GM18502 (cell line): Measurements from ENCODE around the gene NUP85.
A peak's percentile ranks its signal among the peaks of the same experiment; 100 is the strongest.
"Not testable (repeated sequence)": the region's sequence is repeated elsewhere in the genome, so short reads cannot be mapped to it uniquely, and the experiment has no call there.

Experiments
- ATAC-seq: cut with Tn5 transposase; IDR thresholded peaks from one replicate; pipeline ENCODE4 v1.9.1; 2021; ENCODE audit warnings: mild to moderate bottlenecking; ENCODE audit not compliant: unreplicated experiment, poor library complexity

The NUP85 gene

GRCh38 chr17:75240394-75241142, 35.1 kb downstream of the NUP85 start:
- no peak for ATAC-seq

GRCh38 chr17:75241143-75241430, 35.6 kb downstream of the NUP85 start:
- no peak for ATAC-seq

GRCh38 chr17:75241502-75241901, 36.0 kb downstream of the NUP85 start:
- no peak for ATAC-seq

- ATAC-seq = no peak
These were observed 36.5 kb downstream of the NUP85 start for GRCh38 chr17:75241996-75242460.

DNA sequence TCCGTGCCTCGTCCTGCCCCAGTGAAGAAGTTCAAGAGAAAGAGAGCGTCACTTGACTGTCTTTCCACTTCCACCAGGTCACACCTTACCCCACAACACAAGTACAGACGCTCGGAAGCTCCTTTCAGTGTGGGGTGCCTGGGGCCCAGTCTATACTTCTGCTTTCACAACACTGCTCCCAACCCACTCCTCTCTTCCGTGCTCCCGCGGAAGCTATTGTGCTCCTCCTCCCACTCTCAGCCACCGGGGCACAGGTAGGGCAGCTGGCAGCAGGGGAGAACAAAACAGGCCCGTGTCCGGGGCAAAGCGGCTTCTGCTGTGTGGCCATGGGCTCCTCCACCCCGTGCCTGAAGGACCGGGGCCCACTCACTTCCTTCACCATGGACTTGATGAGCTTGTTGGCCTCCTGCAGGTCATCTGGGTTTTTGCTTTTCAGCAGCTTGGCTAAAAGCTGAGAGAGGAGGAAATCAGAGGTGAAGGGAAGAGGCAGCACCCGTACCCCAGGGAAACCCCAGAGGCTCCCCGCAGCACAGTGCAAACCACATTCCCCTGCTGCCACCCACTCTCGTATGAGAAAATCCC, 37.1 kb downstream of the NUP85 start:
- no peak for ATAC-seq

DNA sequence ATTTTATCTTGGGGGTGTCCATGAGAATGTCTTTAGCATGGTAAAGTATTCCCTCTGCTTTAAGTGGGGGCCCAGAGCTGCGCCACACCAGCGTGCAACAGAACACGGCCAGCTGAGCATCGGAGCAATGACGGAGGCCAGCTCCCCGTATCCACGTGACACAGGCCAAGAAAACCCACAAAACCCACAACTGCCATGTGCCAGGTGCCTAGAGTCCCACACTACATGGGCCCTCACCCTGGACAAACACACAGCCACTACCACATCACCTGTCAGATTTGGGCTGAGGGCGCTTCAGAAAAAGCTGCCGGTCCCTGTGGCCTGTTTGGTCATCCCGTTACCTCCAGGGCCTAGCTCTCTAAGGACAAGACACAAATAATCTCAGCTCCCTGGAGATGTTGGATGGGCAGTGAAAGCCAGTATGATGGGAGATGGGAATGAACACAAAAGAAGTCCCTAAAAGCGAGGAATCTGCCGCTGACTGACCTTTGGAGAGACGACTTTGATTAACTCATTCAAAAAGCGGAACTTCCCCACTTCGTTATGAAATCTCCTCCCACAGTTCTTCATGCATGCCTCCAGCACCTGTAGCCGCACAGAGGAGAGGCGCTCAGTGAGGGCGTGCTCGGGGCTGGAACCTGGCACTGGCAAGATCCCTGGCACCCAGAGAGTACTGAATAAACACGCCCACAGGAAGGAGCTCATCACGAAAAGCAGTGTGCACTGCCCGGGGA, 38.8 kb downstream of the NUP85 start:
- ATAC-seq = no peak

GRCh38 chr17:75245011-75245410, 39.5 kb downstream of the NUP85 start:
- no peak for ATAC-seq

GRCh38 chr17:75246404-75246803, 40.9 kb downstream of the NUP85 start:
- no peak for ATAC-seq

DNA sequence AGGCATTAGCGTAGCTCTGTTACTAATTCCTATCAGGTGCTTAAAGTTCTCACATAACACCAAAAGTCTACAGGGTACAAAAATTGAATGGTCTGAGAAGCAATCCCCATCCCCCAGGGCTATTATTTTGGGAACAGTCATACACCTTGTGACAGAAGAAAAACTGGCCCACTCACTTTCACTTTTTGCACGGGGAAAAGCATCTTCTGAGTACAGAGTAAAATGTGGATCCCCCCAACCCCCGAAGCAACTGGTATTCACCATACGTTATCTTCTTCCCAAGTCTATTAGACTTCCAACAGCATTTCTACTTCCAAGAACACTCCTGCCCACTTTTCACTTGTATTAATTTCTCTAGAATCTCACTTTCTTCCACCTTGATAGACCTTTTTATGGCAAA, 44.1 kb downstream of the NUP85 start:
- no peak for ATAC-seq

DNA sequence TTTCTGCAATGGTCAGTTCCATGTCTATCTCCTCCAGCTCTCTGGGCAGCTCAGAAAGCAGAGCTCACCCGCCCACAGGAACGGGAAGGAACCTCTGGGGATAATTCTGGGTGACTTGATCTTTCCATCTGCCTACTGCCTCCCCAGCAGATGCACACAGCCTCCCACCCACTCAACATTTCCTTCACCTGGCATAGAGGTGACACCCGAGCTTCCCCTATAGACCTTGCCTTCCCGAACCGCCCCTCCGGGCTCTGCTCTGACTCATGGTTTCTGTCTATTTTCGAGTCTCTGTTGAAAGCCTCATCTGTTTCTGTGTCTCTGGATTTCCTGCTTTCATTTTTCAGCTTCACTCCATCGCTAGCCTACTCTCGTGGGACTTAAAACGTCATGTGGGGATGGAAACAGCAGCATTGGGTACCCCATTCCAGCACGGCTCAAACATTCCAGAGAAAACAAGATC, 44.6 kb downstream of the NUP85 start:
- peak; percentile 88 for ATAC-seq

GRCh38 chr17:75252039-75252816, 46.7 kb downstream of the NUP85 start:
- no peak for ATAC-seq

GRCh38 chr17:75255954-75256698, 50.6 kb downstream of the NUP85 start:
- not testable (repeated sequence) for ATAC-seq

DNA sequence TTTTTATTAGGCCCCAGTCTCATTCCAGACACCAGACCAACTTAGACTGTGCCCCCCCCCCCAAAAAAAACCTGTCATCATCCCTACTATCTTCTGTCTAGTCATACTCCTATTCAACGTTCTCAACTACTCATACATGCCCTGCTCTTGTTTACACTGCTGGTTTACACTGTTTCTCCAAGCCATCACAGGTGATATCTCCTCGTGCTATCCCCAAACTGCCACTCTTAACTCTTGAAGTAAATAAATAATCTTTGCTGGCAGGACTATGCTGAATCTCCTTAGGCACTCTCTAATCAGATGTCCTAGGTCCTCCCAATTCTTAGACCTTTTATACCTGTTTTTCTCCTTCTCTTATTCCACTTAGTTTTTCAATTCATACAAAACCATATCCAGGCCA, 51.7 kb downstream of the NUP85 start:
- not testable (repeated sequence) for ATAC-seq

DNA sequence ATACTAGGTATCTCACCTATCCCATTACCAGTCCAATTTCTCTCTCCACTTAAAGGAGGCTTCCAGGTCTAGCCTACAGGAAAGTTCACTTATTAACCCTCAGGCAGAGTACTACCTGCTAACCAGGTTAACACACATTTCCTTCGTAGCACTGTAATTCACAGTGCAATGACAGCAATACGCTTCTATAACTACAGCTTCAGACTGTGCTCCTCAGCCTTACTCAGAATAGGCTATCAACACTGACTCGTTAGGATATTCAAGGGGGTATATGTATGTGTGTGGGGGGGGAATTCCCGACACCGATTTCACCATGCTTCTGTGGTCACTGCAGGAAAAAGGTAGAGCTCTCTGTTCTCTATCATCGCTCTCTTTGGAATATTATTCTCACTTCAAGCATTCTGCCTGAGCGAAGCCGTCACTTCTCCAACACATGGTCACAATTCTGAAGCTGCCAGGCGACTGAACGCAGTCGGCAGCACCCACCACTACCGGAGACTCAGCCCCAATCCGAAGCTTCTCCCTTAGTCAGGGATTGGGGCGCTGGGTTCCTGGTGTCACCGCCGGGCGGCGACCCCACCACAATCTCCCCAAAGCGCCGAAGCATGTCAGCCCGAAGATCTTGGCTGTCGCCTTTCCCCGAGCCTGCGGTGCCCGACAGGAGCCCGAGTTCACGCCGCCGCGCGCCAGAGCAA, 55.3 kb downstream of the NUP85 start:
- ATAC-seq = peak; percentile 24

GRCh38 chr17:75261336-75262111, 56.0 kb downstream of the NUP85 start, which contains the start of the genes GGA3 and MRPS7:
TSS of gene GGA3 (minus strand) at chr17:75261606. CDS start at chr17:75261587, 19 bp downstream.
TSS of gene MRPS7 (plus strand) at chr17:75261879. CDS start at chr17:75261901, 22 bp downstream.
- ATAC-seq = peak; percentile 85

GRCh38 chr17:75262112-75262606, 56.7 kb downstream of the NUP85 start:
- no peak for ATAC-seq

- ATAC-seq = no peak
These were observed 57.6 kb downstream of the NUP85 start for GRCh38 chr17:75263055-75263454.

DNA sequence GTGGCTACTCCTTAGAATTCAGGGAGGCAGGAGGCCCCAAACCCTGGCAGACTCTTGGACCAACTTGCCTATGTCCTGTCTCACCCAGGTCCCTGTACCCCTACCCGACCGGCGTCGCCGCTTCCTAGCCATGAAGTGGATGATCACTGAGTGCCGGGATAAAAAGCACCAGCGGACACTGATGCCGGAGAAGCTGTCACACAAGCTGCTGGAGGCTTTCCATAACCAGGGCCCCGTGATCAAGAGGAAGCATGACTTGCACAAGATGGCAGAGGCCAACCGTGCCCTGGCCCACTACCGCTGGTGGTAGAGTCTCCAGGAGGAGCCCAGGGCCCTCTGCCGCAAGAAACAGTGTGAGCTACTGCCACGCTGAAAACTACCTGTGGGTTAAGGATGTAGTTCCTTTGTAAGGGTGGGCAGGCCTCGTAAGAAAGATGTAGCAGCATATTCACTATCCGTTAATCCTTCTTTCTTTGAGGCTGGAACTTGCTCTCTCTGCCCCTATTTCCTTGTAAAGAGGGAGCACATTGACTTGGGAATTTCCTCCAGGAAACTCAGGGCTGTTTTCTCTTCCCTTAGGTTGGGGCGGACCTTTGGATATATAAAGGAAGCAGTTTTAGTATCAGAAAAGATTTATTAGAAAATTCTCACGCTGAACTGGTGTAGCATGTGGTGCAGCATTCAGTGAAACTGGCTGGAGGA, 60.3 kb downstream of the NUP85 start:
- ATAC-seq = no peak
